ENCODE results near the gene SV2B.

SV2B gene

GRCh38 chr15:91108421-91108820 lies 8.4 kb downstream of the SV2B start:
- DNase-seq, result peak; percentile 21

- no peak for DNase-seq
Measured at GRCh38 chr15:91109885-91110284, 9.8 kb downstream of the SV2B start.

GRCh38 chr15:91110407-91110806 lies 10.3 kb downstream of the SV2B start:
- no peak for DNase-seq

- DNase-seq, result no peak
Measured at GRCh38 chr15:91113030-91113429, 13.0 kb downstream of the SV2B start.

- DNase-seq, result peak; percentile 12
Measured at GRCh38 chr15:91114301-91114700, 14.2 kb downstream of the SV2B start.

- DNase-seq, result no peak
Measured at GRCh38 chr15:91116113-91117067, 16.3 kb downstream of the SV2B start.

GRCh38 chr15:91117375-91117774 lies 17.3 kb downstream of the SV2B start:
- DNase-seq, result no peak

- no peak for DNase-seq
Measured at GRCh38 chr15:91118817-91119590, 18.9 kb downstream of the SV2B start.

- DNase-seq, result no peak
Measured at GRCh38 chr15:91122296-91122695, 22.2 kb downstream of the SV2B start.

- DNase-seq, result no peak
Measured at GRCh38 chr15:91124132-91124531, 24.1 kb downstream of the SV2B start.

- no peak for DNase-seq
Measured at GRCh38 chr15:91125162-91125561, 25.1 kb downstream of the SV2B start.

- DNase-seq, result no peak
Measured at GRCh38 chr15:91126080-91126479, 26.0 kb downstream of the SV2B start.

- DNase-seq, result no peak
Measured at GRCh38 chr15:91127236-91127955, 27.3 kb downstream of the SV2B start.

- no peak for DNase-seq
Measured at GRCh38 chr15:91128016-91128415, 28.0 kb downstream of the SV2B start.

GRCh38 chr15:91129436-91129835 lies 29.4 kb downstream of the SV2B start:
- DNase-seq, result no peak

GRCh38 chr15:91132079-91132478 lies 32.0 kb downstream of the SV2B start:
- no peak for DNase-seq

- DNase-seq, result no peak
Measured at GRCh38 chr15:91133511-91133910, 33.5 kb downstream of the SV2B start.

- no peak for DNase-seq
Measured at GRCh38 chr15:91135201-91136130, 35.4 kb downstream of the SV2B start.

GRCh38 chr15:91136386-91136923 lies 36.4 kb downstream of the SV2B start:
- DNase-seq, result no peak

- no peak for DNase-seq
Measured at GRCh38 chr15:91140601-91141000, 40.5 kb downstream of the SV2B start.

GRCh38 chr15:91141097-91141496 lies 41.0 kb downstream of the SV2B start:
- DNase-seq, result no peak

Data from islet precursor cell (in vitro differentiated cells).